Inflammatory macrophage (primary cell): ENCODE measurements around the gene ZNF18.

Experiments
- DNase-seq, 2 donors: peaks; one replicate each; pipeline ENCODE4 v3.0.0-alpha.2; 2020 to 2022
- total RNA-seq, 18 experiments: gene quantifications; one replicate each; lab custom pipeline; 2026; ENCODE audit warnings: mixed read lengths in 6 of 18, inconsistent platforms in 2 of 18; lab: John Stamatoyannopoulos, UW

Gene ZNF18
- total RNA-seq: 2.9 to 19.4 (median 12.8) reads per million in 18 experiments

- peak; percentile 97 to 98 for DNase-seq
Observed at GRCh38 chr17:11997147-11997971, at the start of gene ZNF18. Gene ZNF18, minus strand, starts transcription at chr17:11997475. Its CDS starts 4,646 bp downstream, at chr17:11992829.

- DNase-seq: no peak
Observed at GRCh38 chr17:12046786-12047185, 49.5 kb upstream of the ZNF18 start.

GRCh38 chr17:12043702-12044101 is 46.4 kb upstream of the ZNF18 start:
- DNase-seq: no peak

GRCh38 chr17:12041312-12041711 is 44.0 kb upstream of the ZNF18 start:
- no peak for DNase-seq

- DNase-seq: no peak
Observed at GRCh38 chr17:12040478-12040877, 43.2 kb upstream of the ZNF18 start.

GRCh38 chr17:12037970-12038369 is 40.7 kb upstream of the ZNF18 start:
- no peak for DNase-seq

GRCh38 chr17:12035673-12036072 is 38.4 kb upstream of the ZNF18 start:
- DNase-seq: no peak

GRCh38 chr17:12034538-12034937 is 37.3 kb upstream of the ZNF18 start:
- DNase-seq: no peak

GRCh38 chr17:12028611-12029010 is 31.3 kb upstream of the ZNF18 start:
- no peak for DNase-seq

GRCh38 chr17:12027658-12028057 is 30.4 kb upstream of the ZNF18 start:
- DNase-seq: no peak

- DNase-seq: no peak
Observed at GRCh38 chr17:12024327-12024726, 27.1 kb upstream of the ZNF18 start.

GRCh38 chr17:12022310-12022709 is 25.0 kb upstream of the ZNF18 start:
- no peak for DNase-seq

- peak in 1 of 2 donors; percentile 17 for DNase-seq
Observed at GRCh38 chr17:12021623-12022140, 24.4 kb upstream of the ZNF18 start.

GRCh38 chr17:12020642-12021622 is 23.7 kb upstream of the ZNF18 start, which contains the start of gene MAP2K4:
Gene MAP2K4, plus strand, starts transcription at chr17:12020877. Its CDS starts 10 bp downstream, at chr17:12020887.
- DNase-seq: peak; percentile 91 to 92

GRCh38 chr17:12007466-12007865 is 10.2 kb upstream of the ZNF18 start:
- DNase-seq: no peak

GRCh38 chr17:11999696-12000095 is 2.4 kb upstream of the ZNF18 start:
- peak; percentile 63 to 72 for DNase-seq

- DNase-seq: no peak
Observed at GRCh38 chr17:11997972-11998233, 628 bp upstream of the ZNF18 start.

- peak; percentile 80 to 85 for DNase-seq
Observed at GRCh38 chr17:11996722-11997146, 541 bp downstream of the ZNF18 start.

- no peak for DNase-seq
Observed at GRCh38 chr17:11991461-11991860, 5.8 kb downstream of the ZNF18 start.

GRCh38 chr17:11990363-11990983 is 6.8 kb downstream of the ZNF18 start:
- DNase-seq: no peak

- no peak for DNase-seq
Observed at GRCh38 chr17:11986942-11987329, 10.3 kb downstream of the ZNF18 start.

- no peak for DNase-seq
Observed at GRCh38 chr17:11986179-11986941, 10.9 kb downstream of the ZNF18 start.
